Lower leg skin (tissue), 3 donors: ENCODE data around the gene LRRC32.

ENCODE experiments used
- CTCF ChIP-seq, 3 donors: fragments of 450-650 bp; IDR thresholded peaks; one replicate each; pipeline ENCODE4 v1.5.1; 2016; ENCODE audit warnings: antibody characterized with exemption in 3 of 3, mild to moderate bottlenecking in 3 of 3, moderate library complexity in 2 of 3
- POLR2A ChIP-seq, 2 donors: fragments of 450-650 bp; IDR thresholded peaks; one replicate each; pipeline ENCODE4 v1.6.1; 2016 to 2017; ENCODE audit warnings: antibody characterized with exemption in 2 of 2, mild to moderate bottlenecking in 1 of 2, moderate library complexity in 1 of 2

GRCh38 chr11:76642341-76642740 is 28.2 kb downstream of the LRRC32 start:
- TF ChIP-seq CTCF (IDR thresholded peaks at IDR 0.05): no peak
- no peak for TF ChIP-seq POLR2A (IDR thresholded peaks at IDR 0.05)
